ENCODE data around the gene RHOBTB3. TPM values are rescaled to one million over a fixed set of nuclear protein-coding genes. Genes with fewer than 3 reads are reported as not detected.
A peak's percentile ranks its signal among the peaks of the same experiment; 100 is the strongest.

RHOBTB3 gene
- total RNA-seq, 4 donors from 2014 or later, result 58.7 to 85.7 (median 68.0) TPM

- peak overlapping the region in 1 of 3 donors; percentile 63 for H3K27ac ChIP-seq
- WGBS, 2 donors, result 74 to 80% methylated on average over 7 of the region's 7 CpGs
- no peak for DNase-seq
These were observed 47.7 kb downstream of the RHOBTB3 start for GRCh38 chr5:95778713-95779436.

GRCh38 chr5:95779611-95780010 is 48.5 kb downstream of the RHOBTB3 start:
- Histone ChIP-seq H3K27ac (peak overlapping the region in 2 of 3 donors; percentile 61 to 63), H3K9me3 (no peaks in the 10 kb centered on the region), H3K36me3 (peaks cover 0 to 2% of the 10 kb centered on the region in 2 donors), H3K4me1 (peaks cover 0 to 17% of the 10 kb centered on the region in 2 donors), H3K27me3 (no peaks in the 10 kb centered on the region), H3K4me3 (replicated peaks in 1 of 3) (no peak overlapping the region)
- TF ChIP-seq CTCF (IDR thresholded peaks at IDR 0.05) (no peak), POLR2A (IDR thresholded peaks at IDR 0.05) (no peak)
- intact Hi-C loops (cut with DNase I), result loop anchor here (2.0 to 10.0 kb wide), 2 partner anchors 69 to 125 kb away; no protein-coding TSS in a partner anchor
- no peak for DNase-seq
- 66 to 72% methylated on average over 2 of the region's 2 CpGs for WGBS, 2 donors

More at GRCh38 chr5:95778713-95779436, 47.7 kb downstream of the RHOBTB3 start:
- peaks cover 0 to 17% of the 10 kb centered on the region in 2 donors for H3K4me1 ChIP-seq
- H3K27me3 ChIP-seq, result no peaks in the 10 kb centered on the region
- TF ChIP-seq POLR2A (IDR thresholded peaks at IDR 0.05), result no peak
- TF ChIP-seq CTCF (IDR thresholded peaks at IDR 0.05), result no peak
- peaks cover 0 to 1% of the 10 kb centered on the region in 2 donors for H3K36me3 ChIP-seq
- no peaks in the 10 kb centered on the region for H3K9me3 ChIP-seq
- no peak overlapping the region for H3K4me3 ChIP-seq (replicated peaks in 1 of 3)
- intact Hi-C loops (cut with DNase I), result loop anchor here (10.0 kb wide), 1 partner anchor 124 kb away; no protein-coding TSS in a partner anchor

- H3K4me1 ChIP-seq, result peaks cover 0 to 17% of the 10 kb centered on the region in 2 donors
- WGBS, 2 donors, result 85 to 90% methylated on average over 7 of the region's 7 CpGs
- no peak overlapping the region for H3K4me3 ChIP-seq (replicated peaks in 1 of 3)
- H3K27me3 ChIP-seq, result no peaks in the 10 kb centered on the region
- intact Hi-C loops (cut with DNase I), result loop anchor here (2.0 kb wide), 1 partner anchor 68 kb away; no protein-coding TSS in a partner anchor
- TF ChIP-seq CTCF (IDR thresholded peaks at IDR 0.05), result no peak
- TF ChIP-seq POLR2A (IDR thresholded peaks at IDR 0.05), result no peak
- no peaks in the 10 kb centered on the region for H3K9me3 ChIP-seq
- peaks cover 2 to 5% of the 10 kb centered on the region in 2 donors for H3K36me3 ChIP-seq
- H3K27ac ChIP-seq, result peak overlapping the region in 2 of 3 donors; percentile 60 to 61
- no peak for DNase-seq
These were observed 49.5 kb downstream of the RHOBTB3 start for GRCh38 chr5:95780597-95780996.

- 20 to 22% methylated on average over 4 of the region's 4 CpGs for WGBS, 2 donors
- H3K27ac ChIP-seq, result peak overlapping the region; percentile 57 to 61 (median 60)
- no peaks in the 10 kb centered on the region for H3K9me3 ChIP-seq
- peaks cover 0 to 17% of the 10 kb centered on the region in 2 donors for H3K4me1 ChIP-seq
- peaks cover 2 to 5% of the 10 kb centered on the region in 2 donors for H3K36me3 ChIP-seq
- no peaks in the 10 kb centered on the region for H3K27me3 ChIP-seq
- intact Hi-C loops (cut with DNase I), result loop anchor here (2.0 kb wide), 1 partner anchor 68 kb away; no protein-coding TSS in a partner anchor
- TF ChIP-seq CTCF (IDR thresholded peaks at IDR 0.05), result peak; percentile 68 to 98 (median 84)
- TF ChIP-seq POLR2A (IDR thresholded peaks at IDR 0.05), result no peak
- DNase-seq, result peak; percentile 89
- H3K4me3 ChIP-seq (replicated peaks in 1 of 3), result no peak overlapping the region
These were observed 50.0 kb downstream of the RHOBTB3 start for GRCh38 chr5:95781101-95781583.

- Histone ChIP-seq H3K9me3 (no peaks in the 10 kb centered on the region), H3K27ac (no peak overlapping the region), H3K4me3 (replicated peaks in 1 of 3) (no peak overlapping the region), H3K27me3 (no peaks in the 10 kb centered on the region), H3K4me1 (peaks cover 0 to 17% of the 10 kb centered on the region in 2 donors), H3K36me3 (peaks cover 2 to 5% of the 10 kb centered on the region in 2 donors)
- no peak for DNase-seq
- WGBS, 2 donors, result 95 to 96% methylated on average over 4 of the region's 4 CpGs
- TF ChIP-seq CTCF (IDR thresholded peaks at IDR 0.05), result no peak
- TF ChIP-seq POLR2A (IDR thresholded peaks at IDR 0.05), result no peak
- intact Hi-C loops (cut with DNase I), result no loop called here
These were observed 51.0 kb downstream of the RHOBTB3 start for GRCh38 chr5:95782181-95782580.

All from thyroid gland (tissue), 4 donors.